Uterus (tissue), 4 donors: ENCODE measurements around the gene SCN2A. TPM values are rescaled to one million over a fixed set of nuclear protein-coding genes. Genes with fewer than 3 reads are reported as not detected.

Experiments
- DNase-seq, 2 donors: peaks; one replicate each; pipeline ENCODE4 v3.0.0-alpha.2; 2019 to 2020
- H3K27ac ChIP-seq, 2 donors: fragments of 200-600 bp; sonication (generic); 1 replicate in 1 of 2; 2 replicates in 1 of 2; pipeline ENCODE4 v1.5.1; 2016 to 2018
- H3K27me3 ChIP-seq, 2 donors: fragments of 200-600 bp; sonication (generic); one replicate each; pipeline ENCODE4 v1.5.1; 2018 to 2019; ENCODE audit warnings: control low read depth in 1 of 2
- H3K36me3 ChIP-seq, 2 donors: fragments of 200-600 bp; sonication (generic); one replicate each; pipeline ENCODE4 v1.5.1; 2019; ENCODE audit warnings: control low read depth in 1 of 2
- H3K4me1 ChIP-seq, 2 donors: fragments of 200-600 bp; sonication (generic); one replicate each; pipeline ENCODE4 v1.5.1; 2018 to 2019; ENCODE audit warnings: control low read depth in 1 of 2
- H3K4me3 ChIP-seq, 2 donors: fragments of 200-600 bp; sonication (generic); 1 replicate in 1 of 2; 2 replicates in 1 of 2; pipeline ENCODE4 v1.5.1; 2018 to 2019; ENCODE audit warnings: mild to moderate bottlenecking in 1 of 2
- H3K9me3 ChIP-seq, 2 donors: fragments of 200-600 bp; sonication (generic); one replicate each; pipeline ENCODE4 v1.5.1; 2019; ENCODE audit warnings: control low read depth in 1 of 2
- POLR2A ChIP-seq, 2 donors: fragments of 450-650 bp; IDR thresholded peaks; one replicate each; pipeline ENCODE4 v1.6.1; 2016; ENCODE audit warnings: antibody characterized with exemption in 2 of 2, mild to moderate bottlenecking in 1 of 2, moderate library complexity in 1 of 2
- intact Hi-C: fragments of 100-400 bp; cut with DNase I; formaldehyde crosslinking; loops from one replicate; pipeline ENCODE4 v1.15.1; 2023; ENCODE audit warnings: low total_unique reads
- total RNA-seq, 4 donors: library from RNA; depleted of rRNA in 3 of 4; stranded (reverse); fragments of >200 nt in 3 of 4; gene quantifications; one replicate each; pipeline versions ENCODE4 v1.1.0 to v1.2.4, GENCODE V29; 2014 to 2023
- TF ChIP-seq, protein P1 (sequence below), 4 experiments: fragments of 200-600 bp in 2 of 4; fragments of 450-650 bp in 2 of 4; sonication (generic) in 2 of 4; IDR thresholded peaks; one replicate each; pipeline ENCODE4 v1.5.1; 2016 to 2019; ENCODE audit warnings: antibody characterized with exemption in 4 of 4, mild to moderate bottlenecking in 2 of 4, moderate library complexity in 1 of 4
- donor health status: DM: yes; HTN: yes; CAD: no.

Gene SCN2A
- total RNA-seq, 4 donors from 2014 or later = 0.26 to 15.8 (median 1.0) TPM

DNA sequence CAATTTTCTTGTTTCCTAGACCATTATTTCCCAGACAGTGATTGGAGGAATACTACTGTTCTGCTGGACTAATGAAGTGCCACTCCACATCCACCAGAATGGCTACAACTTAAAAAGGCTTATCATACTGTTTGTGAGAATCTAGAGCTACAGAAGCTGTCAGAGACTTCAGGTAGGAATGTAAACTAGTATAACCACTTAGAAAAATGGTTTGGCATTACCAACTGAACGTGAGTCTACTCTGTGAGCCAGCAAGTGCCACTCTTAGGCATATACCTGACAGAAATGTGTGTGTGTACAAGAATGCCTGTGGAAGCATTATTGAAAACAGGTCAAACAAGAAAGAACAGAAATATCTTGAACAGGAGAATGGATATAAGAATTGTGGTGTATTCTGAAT is 31.1 kb upstream of the SCN2A start:
- Histone ChIP-seq H3K27ac (no peak overlapping the region), H3K4me3 (no peak overlapping the region), H3K9me3 (no peaks in the 10 kb centered on the region), H3K36me3 (no peaks in the 10 kb centered on the region), H3K4me1 (no peaks in the 10 kb centered on the region), H3K27me3 (no peaks in the 10 kb centered on the region)
- intact Hi-C loops = no loop called here
- DNase-seq = no peak
- no peak for TF ChIP-seq POLR2A (IDR thresholded peaks at IDR 0.05)
- TF ChIP-seq, protein P1, sequence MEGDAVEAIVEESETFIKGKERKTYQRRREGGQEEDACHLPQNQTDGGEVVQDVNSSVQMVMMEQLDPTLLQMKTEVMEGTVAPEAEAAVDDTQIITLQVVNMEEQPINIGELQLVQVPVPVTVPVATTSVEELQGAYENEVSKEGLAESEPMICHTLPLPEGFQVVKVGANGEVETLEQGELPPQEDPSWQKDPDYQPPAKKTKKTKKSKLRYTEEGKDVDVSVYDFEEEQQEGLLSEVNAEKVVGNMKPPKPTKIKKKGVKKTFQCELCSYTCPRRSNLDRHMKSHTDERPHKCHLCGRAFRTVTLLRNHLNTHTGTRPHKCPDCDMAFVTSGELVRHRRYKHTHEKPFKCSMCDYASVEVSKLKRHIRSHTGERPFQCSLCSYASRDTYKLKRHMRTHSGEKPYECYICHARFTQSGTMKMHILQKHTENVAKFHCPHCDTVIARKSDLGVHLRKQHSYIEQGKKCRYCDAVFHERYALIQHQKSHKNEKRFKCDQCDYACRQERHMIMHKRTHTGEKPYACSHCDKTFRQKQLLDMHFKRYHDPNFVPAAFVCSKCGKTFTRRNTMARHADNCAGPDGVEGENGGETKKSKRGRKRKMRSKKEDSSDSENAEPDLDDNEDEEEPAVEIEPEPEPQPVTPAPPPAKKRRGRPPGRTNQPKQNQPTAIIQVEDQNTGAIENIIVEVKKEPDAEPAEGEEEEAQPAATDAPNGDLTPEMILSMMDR (IDR thresholded peaks at IDR 0.05) = no peak

DNA sequence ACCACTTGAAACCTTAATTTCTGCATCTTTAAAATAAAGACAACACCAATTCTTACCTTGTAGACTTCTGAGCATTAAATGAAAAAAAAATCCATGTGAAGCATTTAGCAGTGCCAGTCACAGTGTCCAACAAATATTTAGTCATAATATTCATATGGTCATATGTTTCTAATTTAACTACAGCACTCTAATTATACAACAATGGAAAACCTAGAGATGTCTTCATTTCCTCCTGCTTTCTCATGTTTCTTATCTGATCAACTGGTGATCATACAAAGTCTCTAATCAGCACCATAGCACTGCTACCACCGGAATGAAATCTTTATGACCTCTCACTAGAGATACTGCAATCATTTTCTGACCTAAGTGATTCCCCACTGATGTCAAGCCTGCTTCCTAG is 25.1 kb upstream of the SCN2A start:
- Histone ChIP-seq H3K27ac (no peak overlapping the region), H3K27me3 (no peaks in the 10 kb centered on the region), H3K36me3 (no peaks in the 10 kb centered on the region), H3K4me3 (no peak overlapping the region), H3K9me3 (no peaks in the 10 kb centered on the region), H3K4me1 (no peaks in the 10 kb centered on the region)
- TF ChIP-seq, protein P1 (IDR thresholded peaks at IDR 0.05) = no peak
- TF ChIP-seq POLR2A (IDR thresholded peaks at IDR 0.05) = no peak
- DNase-seq = no peak
- intact Hi-C loops = no loop called here

DNA sequence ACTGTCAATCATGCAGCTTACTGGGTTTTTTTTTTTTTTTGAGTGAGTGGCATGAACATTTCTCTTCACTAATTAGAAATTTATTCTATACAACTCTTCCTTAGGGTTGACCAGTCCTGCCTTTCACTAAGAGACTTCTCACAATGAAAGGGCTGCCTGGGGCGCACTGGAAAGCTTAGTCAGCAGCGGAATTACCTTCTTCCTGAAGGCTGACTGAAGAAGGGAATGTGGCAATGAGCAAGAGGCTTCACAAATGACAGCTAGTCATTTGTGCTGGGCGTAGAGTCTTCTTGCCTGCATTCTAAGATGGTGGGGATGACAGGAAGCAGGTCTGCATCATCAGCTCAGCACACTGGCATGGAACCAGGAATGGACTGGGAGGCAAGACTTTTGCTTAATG is 19.7 kb upstream of the SCN2A start:
- intact Hi-C loops = no loop called here
- no peaks in the 10 kb centered on the region for H3K36me3 ChIP-seq
- H3K4me1 ChIP-seq = no peaks in the 10 kb centered on the region
- H3K4me3 ChIP-seq = no peak overlapping the region
- no peak for TF ChIP-seq POLR2A (IDR thresholded peaks at IDR 0.05)
- TF ChIP-seq, protein P1 (IDR thresholded peaks at IDR 0.05) = no peak
- H3K27ac ChIP-seq = no peak overlapping the region
- H3K9me3 ChIP-seq = no peaks in the 10 kb centered on the region
- no peaks in the 10 kb centered on the region for H3K27me3 ChIP-seq
- DNase-seq = no peak

DNA sequence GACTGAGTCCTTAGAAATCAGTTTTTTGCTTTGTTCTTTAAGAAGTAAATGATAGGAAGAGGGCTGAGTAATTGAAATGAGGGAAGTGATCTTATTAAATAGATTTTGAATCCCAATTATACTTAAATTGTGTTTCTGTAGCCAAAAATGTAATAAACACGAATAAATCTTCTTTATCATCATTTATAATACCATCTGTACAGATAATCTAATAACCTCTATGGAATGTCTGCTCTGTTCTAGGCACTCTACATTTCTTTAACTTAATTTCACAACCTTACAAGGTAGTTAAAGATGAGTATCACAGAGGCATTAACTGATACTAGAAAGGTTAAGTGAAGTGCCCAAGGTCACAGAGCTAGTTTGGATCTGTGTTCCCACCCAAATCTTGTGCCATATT is 14.3 kb upstream of the SCN2A start:
- no peak overlapping the region for H3K27ac ChIP-seq
- H3K27me3 ChIP-seq = no peaks in the 10 kb centered on the region
- no peaks in the 10 kb centered on the region for H3K36me3 ChIP-seq
- no peak for DNase-seq
- intact Hi-C loops = no loop called here
- TF ChIP-seq POLR2A (IDR thresholded peaks at IDR 0.05) = no peak
- TF ChIP-seq, protein P1 (IDR thresholded peaks at IDR 0.05) = no peak
- H3K4me1 ChIP-seq = no peaks in the 10 kb centered on the region
- H3K4me3 ChIP-seq = no peak overlapping the region
- no peaks in the 10 kb centered on the region for H3K9me3 ChIP-seq

DNA sequence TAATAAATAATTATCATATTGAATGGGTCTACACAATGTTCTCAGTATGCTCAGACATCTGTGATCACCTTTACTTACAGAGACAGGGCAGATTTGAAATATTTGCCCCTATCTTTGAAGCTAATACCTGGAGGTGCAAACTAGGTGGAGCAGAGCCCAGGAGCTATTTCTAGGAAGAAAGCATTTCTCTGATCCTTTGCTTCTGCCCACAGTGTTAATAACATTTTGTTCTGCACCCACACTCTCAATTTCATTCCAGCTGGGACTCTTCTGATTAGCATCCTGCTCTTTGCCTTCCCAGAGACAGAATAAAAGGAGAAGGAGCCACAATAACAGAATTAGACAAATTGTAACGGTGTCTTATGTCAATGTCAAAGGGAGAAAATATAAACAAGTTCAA is 11.6 kb upstream of the SCN2A start:
- intact Hi-C loops = no loop called here
- H3K9me3 ChIP-seq = no peaks in the 10 kb centered on the region
- no peak overlapping the region for H3K4me3 ChIP-seq
- no peak overlapping the region for H3K27ac ChIP-seq
- no peak for TF ChIP-seq POLR2A (IDR thresholded peaks at IDR 0.05)
- TF ChIP-seq, protein P1 (IDR thresholded peaks at IDR 0.05) = no peak
- H3K36me3 ChIP-seq = no peaks in the 10 kb centered on the region
- H3K4me1 ChIP-seq = no peaks in the 10 kb centered on the region
- no peak for DNase-seq
- no peaks in the 10 kb centered on the region for H3K27me3 ChIP-seq
